Lung (tissue), 12 donors: ENCODE data around the gene OBP2B. TPM values are rescaled to one million over a fixed set of nuclear protein-coding genes. Genes with fewer than 3 reads are reported as not detected.

Experiments used
- ATAC-seq: fragments of 200-7000 bp; cut with Tn5 transposase; one replicate; pipeline ENCODE4 v1.9.1; 2020; ENCODE audit warnings: moderate number of reproducible peaks; ENCODE audit not compliant: insufficient read depth, low FRiP score
- DNase-seq, 3 donors: peaks; one replicate each; pipeline ENCODE4 v3.0.0-alpha.2; 2013 to 2017
- H3K27ac ChIP-seq, 2 donors: one replicate each; pipeline ENCODE4 v1.5.1; 2013; ENCODE audit warnings: mild to moderate bottlenecking in 2 of 2, moderate library complexity in 2 of 2, control low read depth in 1 of 2, inconsistent platforms in 1 of 2, low read depth in 1 of 2, low read length in 1 of 2
- H3K27me3 ChIP-seq, 3 donors: one replicate each; pipeline ENCODE4 v1.5.1; 2013; ENCODE audit warnings: low read length in 2 of 3; ENCODE audit not compliant: control insufficient read depth in 3 of 3, insufficient read depth in 3 of 3
- H3K36me3 ChIP-seq, 4 donors: one replicate each; pipeline ENCODE4 v1.5.1; 2013; ENCODE audit warnings: low read length in 4 of 4, mild to moderate bottlenecking in 1 of 4, moderate library complexity in 1 of 4; ENCODE audit not compliant: control insufficient read depth in 4 of 4, insufficient read depth in 4 of 4
- H3K4me1 ChIP-seq, 5 donors: one replicate each; pipeline ENCODE4 v1.5.1; 2013; ENCODE audit warnings: low read length in 5 of 5, mild to moderate bottlenecking in 2 of 5, moderate library complexity in 1 of 5; ENCODE audit not compliant: control insufficient read depth in 5 of 5, insufficient read depth in 5 of 5
- H3K4me3 ChIP-seq: one replicate; pipeline ENCODE4 v1.5.1; 2013; ENCODE audit warnings: mild to moderate bottlenecking, control low read depth, moderate library complexity
- H3K9ac ChIP-seq, 2 donors: one replicate each; pipeline ENCODE4 v1.5.1; 2013; ENCODE audit warnings: low read length in 2 of 2, control low read depth in 1 of 2; ENCODE audit not compliant: insufficient read depth in 1 of 2
- H3K9me3 ChIP-seq, 4 donors: one replicate each; pipeline ENCODE4 v1.5.1; 2013; ENCODE audit warnings: low read length in 3 of 4, mild to moderate bottlenecking in 1 of 4, moderate library complexity in 1 of 4; ENCODE audit not compliant: control insufficient read depth in 4 of 4, insufficient read depth in 3 of 4
- WGBS, 2 donors: extraction: QIAGEN DNeasy Blood & Tissue Kit; methylation state at CpG; one replicate each; pipeline ENCODE4 v1.1.7; 2013; 5-methylcytosine and 5-hydroxymethylcytosine counted together
- polyA plus RNA-seq, 2 donors: library from polyadenylated mRNA; stranded (reverse); fragments of 200-250 nt; gene quantifications; one replicate each; pipeline ENCODE4 v1.2.1, GENCODE V29; 2013
- total RNA-seq, 2 donors: library from RNA; depleted of rRNA in 1 of 2; stranded (reverse); fragments of >200 nt in 1 of 2; gene quantifications; one replicate each; pipeline ENCODE4 v1.2.1, GENCODE V29; 2014 to 2021
- TF ChIP-seq, protein P1 (sequence below): IDR thresholded peaks from 2 replicates; pipeline ENCODE4 v1.5.1; 2012; ENCODE audit warnings: mild to moderate bottlenecking; ENCODE audit errors: control extremely low read depth, extremely low read depth
- donor health status: control.
- donor health status: control.
- donor health status: Bipolar disorder and iron deficiency.
- donor health status: healthy.
- donor health status: DM: yes; HTN: yes; CAD: no.

The OBP2B gene
- total and polyA plus RNA-seq, 4 donors = not detected

DNA sequence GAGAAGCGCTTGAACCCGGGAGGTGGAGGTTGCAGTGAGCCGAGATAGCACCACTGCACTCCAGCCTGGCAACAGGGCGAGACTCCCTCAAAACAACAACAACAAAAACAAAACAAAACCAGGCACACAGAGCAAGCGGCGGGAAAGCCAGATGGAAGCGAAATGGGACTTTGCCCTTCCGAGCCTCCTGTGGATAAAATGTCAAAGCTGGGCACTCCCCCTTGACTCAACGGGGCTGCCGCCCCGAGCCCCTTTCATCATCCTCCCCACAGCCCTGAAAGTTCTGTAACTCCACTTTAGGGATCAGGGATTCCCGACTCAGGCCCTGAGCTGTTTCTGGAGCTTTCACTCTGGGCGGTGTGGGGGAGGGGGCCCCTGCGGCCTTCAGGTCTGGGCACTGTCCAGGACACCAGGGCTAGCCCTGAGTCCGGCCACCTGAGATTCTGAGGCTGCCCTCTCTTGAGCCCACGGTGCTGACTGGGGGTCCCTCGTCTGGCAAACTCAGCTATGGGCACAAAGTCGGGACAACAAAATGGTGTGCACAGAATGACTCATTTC is 30.6 kb upstream of the OBP2B start:
- ATAC-seq (no peak), DNase-seq (no peak)
- Histone ChIP-seq H3K4me3 (no peak overlapping the region), H3K9me3 (no peaks in the 10 kb centered on the region), H3K27me3 (no peaks in the 10 kb centered on the region), H3K4me1 (peaks cover 0 to 16% (median 2%) of the 10 kb centered on the region in 5 donors), H3K27ac (no peak overlapping the region), H3K36me3 (no peaks in the 10 kb centered on the region), H3K9ac (no peak overlapping the region)
- TF ChIP-seq, protein P1, sequence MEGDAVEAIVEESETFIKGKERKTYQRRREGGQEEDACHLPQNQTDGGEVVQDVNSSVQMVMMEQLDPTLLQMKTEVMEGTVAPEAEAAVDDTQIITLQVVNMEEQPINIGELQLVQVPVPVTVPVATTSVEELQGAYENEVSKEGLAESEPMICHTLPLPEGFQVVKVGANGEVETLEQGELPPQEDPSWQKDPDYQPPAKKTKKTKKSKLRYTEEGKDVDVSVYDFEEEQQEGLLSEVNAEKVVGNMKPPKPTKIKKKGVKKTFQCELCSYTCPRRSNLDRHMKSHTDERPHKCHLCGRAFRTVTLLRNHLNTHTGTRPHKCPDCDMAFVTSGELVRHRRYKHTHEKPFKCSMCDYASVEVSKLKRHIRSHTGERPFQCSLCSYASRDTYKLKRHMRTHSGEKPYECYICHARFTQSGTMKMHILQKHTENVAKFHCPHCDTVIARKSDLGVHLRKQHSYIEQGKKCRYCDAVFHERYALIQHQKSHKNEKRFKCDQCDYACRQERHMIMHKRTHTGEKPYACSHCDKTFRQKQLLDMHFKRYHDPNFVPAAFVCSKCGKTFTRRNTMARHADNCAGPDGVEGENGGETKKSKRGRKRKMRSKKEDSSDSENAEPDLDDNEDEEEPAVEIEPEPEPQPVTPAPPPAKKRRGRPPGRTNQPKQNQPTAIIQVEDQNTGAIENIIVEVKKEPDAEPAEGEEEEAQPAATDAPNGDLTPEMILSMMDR = no peak
- 88 to 90% methylated on average over 18 of the region's 18 CpGs for WGBS, 2 donors

DNA sequence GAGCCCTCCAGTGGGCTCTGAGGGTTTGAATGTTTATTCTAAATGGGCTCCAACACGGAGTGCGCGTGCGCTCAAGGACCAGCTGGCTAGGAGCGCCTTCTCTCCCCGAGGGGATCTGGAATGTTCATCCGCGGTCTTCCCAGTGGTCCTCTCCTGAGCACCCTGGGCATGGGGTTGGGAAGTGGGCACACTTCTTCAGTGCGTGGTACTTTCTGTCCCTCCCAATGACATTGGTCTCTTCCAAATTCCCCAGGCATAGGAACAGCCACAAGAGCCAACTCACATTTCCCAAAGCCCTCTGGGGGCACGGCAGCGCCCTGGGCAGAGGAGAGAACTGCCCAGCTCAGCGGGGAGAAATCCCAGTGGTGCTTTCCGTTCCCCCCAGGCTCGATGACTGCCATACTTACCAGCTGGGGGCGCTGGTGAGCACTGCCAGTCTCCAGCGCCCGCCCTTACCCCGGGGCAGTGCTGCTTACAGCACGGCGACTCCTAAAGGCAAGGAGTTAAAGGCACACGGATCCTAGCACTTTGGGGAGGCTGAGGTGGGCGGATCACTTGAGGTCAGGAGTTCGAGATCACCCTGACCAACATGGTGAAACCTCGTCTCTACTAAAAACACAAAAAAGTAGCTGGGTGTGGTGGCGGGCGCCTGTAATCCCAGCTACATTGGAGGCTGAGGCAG is 29.9 kb upstream of the OBP2B start:
- peak; percentile 78 to 85 (median 80) for DNase-seq
- H3K36me3 ChIP-seq = no peaks in the 10 kb centered on the region
- 9 to 11% methylated on average over 26 of the region's 26 CpGs for WGBS, 2 donors
- TF ChIP-seq, protein P1 = peak; percentile 36
- peak overlapping the region; percentile 22 for H3K4me3 ChIP-seq
- peak; percentile 79 for ATAC-seq
- H3K27me3 ChIP-seq = no peaks in the 10 kb centered on the region
- H3K4me1 ChIP-seq = peaks cover 0 to 16% (median 2%) of the 10 kb centered on the region in 5 donors
- H3K9me3 ChIP-seq = no peaks in the 10 kb centered on the region
- H3K9ac ChIP-seq = peak overlapping the region in 1 of 2 donors; percentile 42
- peak overlapping the region in 1 of 2 donors; percentile 17 for H3K27ac ChIP-seq

DNA sequence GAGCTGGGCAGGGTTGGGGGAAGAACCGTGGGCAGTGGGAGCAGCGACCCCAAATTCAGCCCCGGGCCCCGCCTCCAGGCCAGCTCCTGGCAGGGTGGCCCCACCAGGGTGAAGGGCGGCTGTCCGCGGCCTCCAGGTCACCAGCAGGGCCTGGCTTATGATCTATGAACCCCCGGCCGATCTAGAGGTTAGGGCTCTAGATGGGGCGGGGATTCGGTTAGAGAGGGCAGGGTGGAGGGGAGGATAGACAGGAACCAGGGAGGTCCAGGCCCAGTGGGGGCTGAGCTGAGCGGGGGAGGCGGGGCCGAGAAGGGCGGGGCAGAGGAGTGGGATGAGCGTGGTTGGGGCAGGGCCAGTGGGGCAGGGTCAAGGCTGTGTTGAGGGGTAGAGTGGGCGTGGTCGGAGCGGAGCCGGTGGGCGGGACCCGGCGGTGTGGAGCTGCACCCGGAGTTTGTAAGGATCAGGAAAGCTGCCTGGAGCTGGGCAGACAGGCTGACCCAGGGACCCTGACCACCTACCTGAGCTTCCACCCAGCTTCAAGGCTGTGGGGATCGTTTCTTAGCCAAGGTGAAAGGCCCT is 29.3 kb upstream of the OBP2B start:
- TF ChIP-seq, protein P1 = no peak
- Histone ChIP-seq H3K4me3 (peak overlapping the region; percentile 22), H3K4me1 (peaks cover 0 to 17% (median 2%) of the 10 kb centered on the region in 5 donors), H3K9ac (peak overlapping the region in 1 of 2 donors; percentile 42), H3K9me3 (no peaks in the 10 kb centered on the region), H3K36me3 (no peaks in the 10 kb centered on the region), H3K27me3 (no peaks in the 10 kb centered on the region), H3K27ac (peak overlapping the region; percentile 17 to 75)
- ATAC-seq (peak; percentile 88), DNase-seq (peak; percentile 91 to 93 (median 93))
- WGBS, 2 donors = 23 to 24% methylated on average over 24 to 25 of the region's 25 CpGs
